SK-N-SH (cell line): ENCODE measurements around the gene PRKCB. TPM values are rescaled to one million over a fixed set of nuclear protein-coding genes. Genes with fewer than 3 reads are reported as not detected.

ENCODE experiments used
- CTCF ChIA-PET: fragments of 300-600, 350-600 bp; formaldehyde crosslinking; extraction: SDS; loops from one replicate; lab custom pipeline; 2021; lab: Yijun Ruan, JAX
- POLR2A ChIA-PET: fragments of 350-600 bp; sonication (Branson Sonifier 250); formaldehyde crosslinking; extraction: SDS; loops from one replicate; lab custom pipeline; 2020; ENCODE audit warnings: antibody characterized with exemption, inconsistent platforms; lab: Yijun Ruan, JAX
- DNase-seq: peaks from one replicate; pipeline ENCODE4 v3.0.0; 2012
- H2AFZ ChIP-seq: fragments of 200-600 bp; sonication (generic); 2 replicates; pipeline ENCODE4 v1.8.1; 2016; ENCODE audit warnings: antibody characterized with exemption, mild to moderate bottlenecking, low read depth
- H3F3A ChIP-seq: fragments of 200-600 bp; sonication (generic); replicated peaks from 2 replicates; pipeline ENCODE3; 2016; ENCODE audit warnings: antibody characterized with exemption, mild to moderate bottlenecking; ENCODE audit not compliant: insufficient read depth
- H3K27ac ChIP-seq, 2 experiments: fragments of 200-500 bp in 1 of 2; fragments of 200-600 bp in 1 of 2; sonication (Bioruptor generic) in 1 of 2; sonication (generic), shearing (Covaris generic) in 1 of 2; 2 replicates each; pipeline versions ENCODE4 v1.5.1 to v1.6.1; 2014 to 2016; ENCODE audit warnings: low read depth in 2 of 2, inconsistent platforms in 1 of 2, low read length in 1 of 2, mild to moderate bottlenecking in 1 of 2, mixed read lengths in 1 of 2
- H3K27me3 ChIP-seq: fragments of 200-600 bp; sonication (generic), shearing (Covaris generic); 2 replicates; pipeline ENCODE4 v1.6.1; 2016; ENCODE audit warnings: mixed run types; ENCODE audit not compliant: insufficient read depth
- H3K36me3 ChIP-seq, 2 experiments: fragments of 200-500 bp in 1 of 2; fragments of 200-600 bp in 1 of 2; sonication (Bioruptor generic) in 1 of 2; sonication (generic) in 1 of 2; replicated peaks in 1 of 2; 2 replicates each; pipeline versions ENCODE3 to v1.5.1; 2014 to 2016; ENCODE audit warnings: low read length in 1 of 2, mild to moderate bottlenecking in 1 of 2; ENCODE audit not compliant: insufficient read depth in 2 of 2, control insufficient read depth in 1 of 2
- H3K4me1 ChIP-seq, 2 experiments: fragments of 200-500 bp in 1 of 2; fragments of 200-600 bp in 1 of 2; sonication (Bioruptor generic) in 1 of 2; sonication (generic), shearing (Covaris generic) in 1 of 2; 2 replicates each; pipeline versions ENCODE4 v1.5.1 to v1.6.1; 2014 to 2016; ENCODE audit warnings: low read depth in 1 of 2, low read length in 1 of 2, mixed run types in 1 of 2; ENCODE audit not compliant: insufficient read depth in 2 of 2, control insufficient read depth in 1 of 2
- H3K4me2 ChIP-seq: fragments of 200-600 bp; sonication (generic), shearing (Covaris generic); 2 replicates; pipeline ENCODE4 v1.6.1; 2017; ENCODE audit warnings: mixed run types
- H3K4me3 ChIP-seq, 2 experiments: fragments of 200-500 bp in 1 of 2; fragments of 200-600 bp in 1 of 2; sonication (Bioruptor generic) in 1 of 2; sonication (generic), shearing (Covaris generic) in 1 of 2; 2 replicates each; pipeline versions ENCODE4 v1.5.1 to v1.8.1; 2014 to 2016; ENCODE audit warnings: low read depth in 2 of 2, inconsistent platforms in 1 of 2, low read length in 1 of 2, mild to moderate bottlenecking in 1 of 2, mixed read lengths in 1 of 2, moderate library complexity in 1 of 2
- H3K79me2 ChIP-seq: fragments of 200-600 bp; sonication (generic); 2 replicates; pipeline ENCODE4 v1.8.1; 2017; ENCODE audit warnings: mild to moderate bottlenecking; ENCODE audit not compliant: insufficient read depth
- H3K9ac ChIP-seq: fragments of 200-600 bp; sonication (generic); 2 replicates; pipeline ENCODE4 v1.6.1; 2017; ENCODE audit warnings: mixed run types
- H3K9me2 ChIP-seq: fragments of 200-600 bp; sonication (generic); 2 replicates; pipeline ENCODE4 v1.6.1; 2017; ENCODE audit warnings: mixed run types
- H3K9me3 ChIP-seq: fragments of 200-600 bp; sonication (generic); 2 replicates; pipeline ENCODE4 v1.6.1; 2017; ENCODE audit warnings: mixed run types, mild to moderate bottlenecking, moderate library complexity
- H4K20me1 ChIP-seq: fragments of 200-600 bp; sonication (generic); 2 replicates; pipeline ENCODE4 v1.6.1; 2017; ENCODE audit warnings: mild to moderate bottlenecking, mixed run types; ENCODE audit not compliant: insufficient read depth
- CHD2 ChIP-seq: fragments of 150-350 bp; IDR thresholded peaks from 2 replicates; pipeline ENCODE4 v1.6.1; 2018; ENCODE audit warnings: low read length; ENCODE audit not compliant: partially characterized antibody
- ELF1 ChIP-seq: IDR thresholded peaks from 2 replicates; pipeline ENCODE4 v1.4.0; 2012
- FOSL2 ChIP-seq: IDR thresholded peaks from 2 replicates; pipeline ENCODE4 v1.4.0; 2012; ENCODE audit warnings: low read depth, mild to moderate bottlenecking, moderate library complexity, borderline replicate concordance
- FOXJ3 ChIP-seq: sonication (generic); formaldehyde crosslinking; IDR thresholded peaks from 2 replicates; pipeline ENCODE4 v1.5.1; 2020; ENCODE audit warnings: mild to moderate bottlenecking, missing genetic modification reagents
- MEF2A ChIP-seq: IDR thresholded peaks from 2 replicates; pipeline ENCODE4 v1.4.0; 2012; ENCODE audit warnings: low read depth, borderline replicate concordance
- MXI1 ChIP-seq: IDR thresholded peaks from 2 replicates; pipeline ENCODE4 v1.6.1; 2012; ENCODE audit warnings: mild to moderate bottlenecking, low read depth, low read length, improper control_type of control experiment
- RCOR1 ChIP-seq: fragments of 150-350 bp; IDR thresholded peaks from 2 replicates; pipeline ENCODE4 v1.6.1; 2017; ENCODE audit warnings: antibody characterized with exemption, low read length
- SIN3A ChIP-seq: IDR thresholded peaks from 2 replicates; pipeline ENCODE4 v1.6.1; 2012; ENCODE audit warnings: low read depth, mild to moderate bottlenecking, low read length, moderate library complexity, borderline replicate concordance
- TCF12 ChIP-seq: IDR thresholded peaks from 2 replicates; pipeline ENCODE4 v1.4.0; 2012
- TEAD4 ChIP-seq: IDR thresholded peaks from 2 replicates; pipeline ENCODE4 v1.4.0; 2012; ENCODE audit warnings: mild to moderate bottlenecking, borderline replicate concordance; ENCODE audit not compliant: insufficient read depth
- WGBS: methylation state at CpG from one replicate; pipeline ENCODE4 v1.1.6; 2017; ENCODE audit warnings: low lambda C conversion rate; 5-methylcytosine and 5-hydroxymethylcytosine counted together
- polyA plus RNA-seq, 3 experiments: library from polyadenylated mRNA; depleted of rRNA; stranded (reverse); fragments of >200 nt; gene quantifications; 2 replicates each; pipeline ENCODE4 v1.2.3, GENCODE V29; 2012
- TF ChIP-seq, protein P1 (sequence below): IDR thresholded peaks from 2 replicates; pipeline ENCODE4 v1.4.0; 2012; ENCODE audit warnings: low read depth
- TF ChIP-seq, protein P2 (sequence below): IDR thresholded peaks from 2 replicates; pipeline ENCODE4 v1.6.1; 2012; ENCODE audit warnings: mild to moderate bottlenecking, low read depth, low read length, moderate library complexity
- TF ChIP-seq, protein P3 (sequence below): fragments of 200-600 bp; sonication (generic); IDR thresholded peaks from 2 replicates; pipeline ENCODE4 v1.6.1; 2017; ENCODE audit warnings: antibody characterized with exemption, mild to moderate bottlenecking, moderate library complexity
- TF ChIP-seq, protein P4 (sequence below): fragments of 150-350 bp; IDR thresholded peaks from 2 replicates; pipeline ENCODE4 v1.6.1; 2017; ENCODE audit warnings: antibody characterized with exemption, low read length, low read depth, borderline replicate concordance
- TF ChIP-seq, protein P5 (sequence below): fragments of 150-350 bp; IDR thresholded peaks from 2 replicates; pipeline ENCODE4 v1.6.1; 2016; ENCODE audit warnings: mild to moderate bottlenecking, low read depth, low read length

The PRKCB gene
- polyA plus RNA-seq, 1 of the 3 experiments (the other 2 are of a cell fraction) = 0.12 TPM

DNA sequence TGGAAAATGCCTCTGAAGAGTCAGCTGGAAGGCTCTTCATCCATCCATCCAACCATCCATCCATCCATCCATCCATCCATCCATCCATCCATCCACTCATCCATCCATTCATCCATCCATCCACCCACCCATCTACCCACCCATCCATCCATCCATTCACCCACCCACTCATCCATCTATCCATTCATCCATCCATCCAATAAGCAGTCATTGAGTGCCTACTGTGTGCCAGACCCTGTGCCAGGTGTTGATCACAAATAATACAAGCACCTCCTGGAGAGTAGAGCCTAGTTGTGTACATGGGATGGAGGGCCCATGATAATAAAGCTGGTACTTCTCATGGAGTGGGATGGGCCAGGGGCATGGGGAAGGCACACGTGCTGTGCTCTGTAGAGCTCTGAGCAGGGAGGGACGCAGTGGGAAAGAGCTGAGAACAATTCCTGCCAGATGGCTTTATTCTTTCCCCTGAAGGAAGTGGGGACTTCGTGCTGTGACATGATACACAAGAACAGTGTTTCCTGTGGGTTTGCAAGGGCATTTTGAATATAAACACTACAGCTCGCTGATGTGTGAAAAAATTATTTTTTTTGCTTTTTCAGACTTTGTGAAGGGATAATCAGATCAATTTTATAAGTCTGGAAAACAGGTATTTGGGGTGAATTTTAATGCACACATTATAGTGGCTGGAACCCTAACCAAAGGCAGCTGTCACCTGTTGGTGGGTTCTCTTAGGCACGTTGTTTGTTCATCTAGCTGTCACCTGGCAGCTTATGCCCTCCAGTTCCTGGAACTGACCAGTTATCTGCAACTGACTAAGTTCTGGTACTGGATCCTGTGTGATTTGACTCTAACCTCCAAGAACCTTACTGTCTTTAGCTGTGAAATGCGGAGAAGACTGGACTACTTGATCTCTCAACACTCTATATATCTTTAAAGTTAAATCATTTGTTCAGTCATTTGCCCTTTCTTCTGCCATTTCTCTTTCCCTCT lies 61.3 kb downstream of the PRKCB start:
- H3K9ac ChIP-seq = no peak overlapping the region
- H3K27me3 ChIP-seq = no peaks in the 10 kb centered on the region
- H3K4me3 ChIP-seq = no peak overlapping the region
- POLR2A ChIA-PET = no interaction called here
- 12% methylated on average over 6 of the region's 6 CpGs for WGBS
- H3F3A ChIP-seq = no peaks in the 10 kb centered on the region
- H3K4me2 ChIP-seq = no peak overlapping the region
- no peaks in the 10 kb centered on the region for H3K9me3 ChIP-seq
- no peaks in the 10 kb centered on the region for H4K20me1 ChIP-seq
- no peaks in the 10 kb centered on the region for H3K79me2 ChIP-seq
- DNase-seq = no peak
- no peaks in the 10 kb centered on the region for H3K36me3 ChIP-seq
- TF ChIP-seq, protein P1, sequence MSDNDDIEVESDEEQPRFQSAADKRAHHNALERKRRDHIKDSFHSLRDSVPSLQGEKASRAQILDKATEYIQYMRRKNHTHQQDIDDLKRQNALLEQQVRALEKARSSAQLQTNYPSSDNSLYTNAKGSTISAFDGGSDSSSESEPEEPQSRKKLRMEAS = no peak
- no peak for TF ChIP-seq SIN3A
- H3K9me2 ChIP-seq = no peaks in the 10 kb centered on the region
- H3K4me1 ChIP-seq = no peaks in the 10 kb centered on the region; a peak in 1 of 4 replicates
- no peak overlapping the region for H2AFZ ChIP-seq
- CTCF ChIA-PET = no interaction called here
- H3K27ac ChIP-seq = no peak overlapping the region

DNA sequence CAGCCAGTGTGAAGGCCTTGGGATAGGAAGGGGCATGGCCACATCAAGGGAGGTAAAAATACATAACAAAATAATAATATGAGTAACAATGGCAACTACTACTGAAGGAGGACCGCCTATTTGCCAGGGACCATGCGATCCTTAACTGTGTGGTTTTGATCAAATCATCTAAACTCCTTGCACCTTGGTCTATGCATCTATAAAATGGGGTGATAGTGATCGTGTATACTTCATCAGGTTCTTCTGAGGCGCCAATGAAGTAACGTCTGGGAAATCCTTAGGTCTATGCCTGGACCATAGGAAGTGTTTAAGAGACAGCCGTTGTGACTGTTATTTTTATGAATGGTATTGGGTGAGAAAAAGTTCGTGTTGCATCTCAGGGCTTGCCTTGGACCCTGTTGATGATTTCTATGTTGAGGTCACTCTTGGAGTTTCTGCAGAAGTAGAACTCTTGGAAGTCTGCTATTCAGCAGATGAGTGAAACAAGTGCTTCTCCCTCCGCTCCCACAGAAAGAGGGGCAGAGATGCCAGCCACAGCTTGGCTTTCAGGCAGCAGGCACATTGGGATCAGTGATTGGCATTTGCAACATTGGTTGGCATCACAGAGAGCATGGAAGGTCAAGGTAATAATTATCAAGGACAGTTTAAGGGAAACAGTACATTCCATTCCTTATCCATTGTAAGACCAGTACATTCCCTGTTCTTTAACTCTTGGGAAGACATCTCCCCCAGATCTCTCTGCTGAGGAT lies 63.1 kb downstream of the PRKCB start:
- Histone ChIP-seq H2AFZ (no peak overlapping the region), H3K36me3 (no peaks in the 10 kb centered on the region), H3K4me2 (no peak overlapping the region), H3K4me3 (no peak overlapping the region), H3K4me1 (no peaks in the 10 kb centered on the region; a peak in 1 of 4 replicates), H3K9ac (no peak overlapping the region), H3K27ac (no peak overlapping the region), H3F3A (no peaks in the 10 kb centered on the region), H3K79me2 (no peaks in the 10 kb centered on the region), H3K27me3 (no peaks in the 10 kb centered on the region), H4K20me1 (no peaks in the 10 kb centered on the region), H3K9me2 (no peaks in the 10 kb centered on the region), H3K9me3 (no peaks in the 10 kb centered on the region)
- ChIA-PET CTCF (interaction anchor here (0.6 kb wide), 1 partner anchor 597 kb away, joined by 3 read pairs; no protein-coding TSS in a partner anchor), POLR2A (no interaction called here)
- DNase-seq = no peak
- 50% methylated on average over 8 of the region's 8 CpGs for WGBS
- TF ChIP-seq, protein P2, sequence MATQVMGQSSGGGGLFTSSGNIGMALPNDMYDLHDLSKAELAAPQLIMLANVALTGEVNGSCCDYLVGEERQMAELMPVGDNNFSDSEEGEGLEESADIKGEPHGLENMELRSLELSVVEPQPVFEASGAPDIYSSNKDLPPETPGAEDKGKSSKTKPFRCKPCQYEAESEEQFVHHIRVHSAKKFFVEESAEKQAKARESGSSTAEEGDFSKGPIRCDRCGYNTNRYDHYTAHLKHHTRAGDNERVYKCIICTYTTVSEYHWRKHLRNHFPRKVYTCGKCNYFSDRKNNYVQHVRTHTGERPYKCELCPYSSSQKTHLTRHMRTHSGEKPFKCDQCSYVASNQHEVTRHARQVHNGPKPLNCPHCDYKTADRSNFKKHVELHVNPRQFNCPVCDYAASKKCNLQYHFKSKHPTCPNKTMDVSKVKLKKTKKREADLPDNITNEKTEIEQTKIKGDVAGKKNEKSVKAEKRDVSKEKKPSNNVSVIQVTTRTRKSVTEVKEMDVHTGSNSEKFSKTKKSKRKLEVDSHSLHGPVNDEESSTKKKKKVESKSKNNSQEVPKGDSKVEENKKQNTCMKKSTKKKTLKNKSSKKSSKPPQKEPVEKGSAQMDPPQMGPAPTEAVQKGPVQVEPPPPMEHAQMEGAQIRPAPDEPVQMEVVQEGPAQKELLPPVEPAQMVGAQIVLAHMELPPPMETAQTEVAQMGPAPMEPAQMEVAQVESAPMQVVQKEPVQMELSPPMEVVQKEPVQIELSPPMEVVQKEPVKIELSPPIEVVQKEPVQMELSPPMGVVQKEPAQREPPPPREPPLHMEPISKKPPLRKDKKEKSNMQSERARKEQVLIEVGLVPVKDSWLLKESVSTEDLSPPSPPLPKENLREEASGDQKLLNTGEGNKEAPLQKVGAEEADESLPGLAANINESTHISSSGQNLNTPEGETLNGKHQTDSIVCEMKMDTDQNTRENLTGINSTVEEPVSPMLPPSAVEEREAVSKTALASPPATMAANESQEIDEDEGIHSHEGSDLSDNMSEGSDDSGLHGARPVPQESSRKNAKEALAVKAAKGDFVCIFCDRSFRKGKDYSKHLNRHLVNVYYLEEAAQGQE = no peak
- no peak for TF ChIP-seq ELF1
- no peak for TF ChIP-seq TEAD4
- TF ChIP-seq, protein P3, sequence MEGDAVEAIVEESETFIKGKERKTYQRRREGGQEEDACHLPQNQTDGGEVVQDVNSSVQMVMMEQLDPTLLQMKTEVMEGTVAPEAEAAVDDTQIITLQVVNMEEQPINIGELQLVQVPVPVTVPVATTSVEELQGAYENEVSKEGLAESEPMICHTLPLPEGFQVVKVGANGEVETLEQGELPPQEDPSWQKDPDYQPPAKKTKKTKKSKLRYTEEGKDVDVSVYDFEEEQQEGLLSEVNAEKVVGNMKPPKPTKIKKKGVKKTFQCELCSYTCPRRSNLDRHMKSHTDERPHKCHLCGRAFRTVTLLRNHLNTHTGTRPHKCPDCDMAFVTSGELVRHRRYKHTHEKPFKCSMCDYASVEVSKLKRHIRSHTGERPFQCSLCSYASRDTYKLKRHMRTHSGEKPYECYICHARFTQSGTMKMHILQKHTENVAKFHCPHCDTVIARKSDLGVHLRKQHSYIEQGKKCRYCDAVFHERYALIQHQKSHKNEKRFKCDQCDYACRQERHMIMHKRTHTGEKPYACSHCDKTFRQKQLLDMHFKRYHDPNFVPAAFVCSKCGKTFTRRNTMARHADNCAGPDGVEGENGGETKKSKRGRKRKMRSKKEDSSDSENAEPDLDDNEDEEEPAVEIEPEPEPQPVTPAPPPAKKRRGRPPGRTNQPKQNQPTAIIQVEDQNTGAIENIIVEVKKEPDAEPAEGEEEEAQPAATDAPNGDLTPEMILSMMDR = no peak
- TF ChIP-seq, protein P1 = no peak
- TF ChIP-seq FOSL2 = no peak
- TF ChIP-seq FOXJ3 (CRISPR knock-in tag) = no peak
- TF ChIP-seq MEF2A = no peak
- TF ChIP-seq, protein P4, sequence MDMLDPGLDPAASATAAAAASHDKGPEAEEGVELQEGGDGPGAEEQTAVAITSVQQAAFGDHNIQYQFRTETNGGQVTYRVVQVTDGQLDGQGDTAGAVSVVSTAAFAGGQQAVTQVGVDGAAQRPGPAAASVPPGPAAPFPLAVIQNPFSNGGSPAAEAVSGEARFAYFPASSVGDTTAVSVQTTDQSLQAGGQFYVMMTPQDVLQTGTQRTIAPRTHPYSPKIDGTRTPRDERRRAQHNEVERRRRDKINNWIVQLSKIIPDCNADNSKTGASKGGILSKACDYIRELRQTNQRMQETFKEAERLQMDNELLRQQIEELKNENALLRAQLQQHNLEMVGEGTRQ = no peak
- no peak for TF ChIP-seq MXI1
- TF ChIP-seq TCF12 = no peak
- no peak for TF ChIP-seq RCOR1
- TF ChIP-seq, protein P5, sequence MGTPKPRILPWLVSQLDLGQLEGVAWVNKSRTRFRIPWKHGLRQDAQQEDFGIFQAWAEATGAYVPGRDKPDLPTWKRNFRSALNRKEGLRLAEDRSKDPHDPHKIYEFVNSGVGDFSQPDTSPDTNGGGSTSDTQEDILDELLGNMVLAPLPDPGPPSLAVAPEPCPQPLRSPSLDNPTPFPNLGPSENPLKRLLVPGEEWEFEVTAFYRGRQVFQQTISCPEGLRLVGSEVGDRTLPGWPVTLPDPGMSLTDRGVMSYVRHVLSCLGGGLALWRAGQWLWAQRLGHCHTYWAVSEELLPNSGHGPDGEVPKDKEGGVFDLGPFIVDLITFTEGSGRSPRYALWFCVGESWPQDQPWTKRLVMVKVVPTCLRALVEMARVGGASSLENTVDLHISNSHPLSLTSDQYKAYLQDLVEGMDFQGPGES = no peak
- no peak for TF ChIP-seq CHD2
